Middle frontal gyrus (tissue), 1 donor: ENCODE measurements around the gene AP3S2.
"Not testable (repeated sequence)": the region's sequence is repeated elsewhere in the genome, so short reads cannot be mapped to it uniquely, and the experiment has no call there.

ENCODE experiments used
- DNase-seq: peaks from one replicate; pipeline ENCODE4 v3.0.0-alpha.2; 2015; ENCODE audit warnings: low spot score; ENCODE audit errors: extremely low spot score

The AP3S2 gene

DNA sequence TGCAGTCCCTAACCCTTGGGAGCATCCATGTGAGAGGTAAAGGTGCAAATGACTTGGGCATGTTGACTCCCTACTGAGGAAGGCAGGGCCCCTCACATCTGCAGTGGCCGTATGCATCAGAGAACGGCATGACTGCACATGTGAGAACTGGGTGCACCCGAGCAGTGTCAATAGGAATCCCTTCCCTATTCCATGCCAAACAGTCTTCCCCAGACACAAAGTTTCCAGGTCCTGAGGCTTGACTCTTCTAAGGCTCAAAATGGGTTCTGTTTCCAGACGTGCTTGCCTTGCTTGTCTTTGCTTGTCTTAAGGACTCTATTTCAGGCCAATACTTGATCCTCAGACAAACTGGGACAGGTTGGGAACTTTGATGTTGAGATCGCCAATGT is 58.6 kb downstream of the AP3S2 start:
- no peak for DNase-seq

DNA sequence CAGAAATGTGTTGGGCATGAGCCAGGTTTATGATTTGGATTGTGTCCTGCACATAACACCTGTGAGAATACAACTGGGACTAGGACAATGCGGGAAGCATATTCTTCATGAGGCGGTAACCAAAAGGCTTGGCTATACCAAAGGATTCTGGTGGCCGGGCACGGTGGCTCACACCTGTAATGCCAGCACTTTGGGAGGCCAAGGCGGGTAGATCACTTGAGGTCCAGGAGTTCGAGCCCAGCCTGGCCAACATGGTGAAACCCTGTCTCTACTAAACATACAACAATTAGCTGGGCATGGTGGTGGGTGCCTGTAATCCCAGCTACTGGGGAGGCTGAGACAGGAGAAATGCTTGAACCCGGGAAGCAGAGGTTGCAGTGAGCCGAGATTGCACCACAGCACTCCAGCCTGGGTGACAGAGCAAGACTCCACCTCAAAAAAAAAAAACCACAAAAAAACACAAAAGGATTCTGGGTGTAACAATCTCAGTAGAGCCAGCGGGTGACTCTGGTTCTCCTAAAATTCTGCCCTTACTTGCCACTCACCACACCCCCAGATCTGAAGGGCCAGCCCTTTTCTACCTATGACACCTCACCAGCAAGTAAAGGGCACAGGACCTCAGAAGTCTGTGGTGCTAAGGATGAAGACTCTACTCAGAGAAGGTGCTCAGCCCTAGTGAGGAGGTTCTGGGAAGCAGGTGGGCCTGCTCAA is 59.2 kb downstream of the AP3S2 start:
- DNase-seq, result not testable (repeated sequence)

GRCh38 chr15:89833966-89834365 is 59.8 kb downstream of the AP3S2 start:
- DNase-seq, result no peak

DNA sequence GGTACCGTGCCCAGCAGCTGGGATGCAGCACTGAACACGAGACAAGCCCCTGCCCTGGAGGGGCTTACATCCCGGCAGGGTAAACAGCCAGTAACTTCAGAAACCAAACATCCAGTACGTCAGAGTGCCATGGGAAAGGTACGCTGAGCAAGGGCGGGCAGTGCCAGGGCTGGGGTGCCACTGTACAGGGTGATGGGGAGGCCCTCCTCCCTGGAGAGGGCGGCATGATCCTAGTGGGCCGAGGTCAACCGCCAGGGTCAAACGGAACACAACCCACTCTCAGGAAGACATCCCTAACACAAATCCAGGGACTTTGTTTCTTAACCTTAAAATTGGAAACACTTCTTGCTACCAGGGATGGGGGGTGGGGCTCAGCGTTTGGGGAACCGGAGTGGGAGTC is 63.2 kb downstream of the AP3S2 start:
- no peak for DNase-seq

DNA sequence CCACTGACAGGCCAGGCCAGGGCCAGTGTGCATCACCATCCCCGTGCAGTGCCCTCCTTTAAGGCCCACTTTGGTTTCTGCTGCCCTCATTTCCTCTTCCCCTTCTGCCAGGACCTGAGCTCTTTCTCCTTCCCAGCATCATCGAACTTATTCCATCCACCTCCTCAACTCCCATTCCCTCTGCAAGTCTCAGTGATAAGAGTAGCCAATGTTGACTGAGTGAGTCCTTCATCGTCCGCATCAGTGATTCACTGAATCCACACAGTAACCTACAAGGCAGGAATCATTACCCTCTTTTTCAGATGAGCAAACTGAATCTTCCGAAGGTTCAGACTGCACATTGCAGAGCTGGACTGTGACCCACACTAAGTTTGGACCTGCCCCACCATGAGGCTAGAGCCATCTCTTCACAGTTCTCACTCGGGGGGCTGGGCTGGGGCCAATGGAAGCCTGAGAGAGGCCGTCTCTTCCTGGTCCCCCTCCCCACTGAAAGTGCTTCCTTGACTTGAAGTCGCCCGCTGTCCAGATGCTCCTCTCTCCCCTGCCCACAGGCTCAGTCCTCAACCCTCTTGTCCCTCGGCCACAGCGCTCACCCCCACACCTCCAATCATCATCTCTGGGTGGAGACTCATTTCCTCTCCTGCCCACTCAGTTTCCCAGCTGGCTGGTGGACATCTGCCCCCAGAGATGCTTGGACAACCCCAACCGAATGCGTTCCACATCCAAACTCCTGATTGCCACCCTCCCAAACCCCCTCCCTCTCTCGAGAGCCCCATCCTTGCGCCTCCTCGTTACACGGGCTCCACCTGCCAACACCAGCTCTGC is 64.0 kb downstream of the AP3S2 start:
- no peak for DNase-seq

GRCh38 chr15:89829161-89829560 is 64.6 kb downstream of the AP3S2 start:
- DNase-seq, result no peak

GRCh38 chr15:89828281-89829145 is 65.3 kb downstream of the AP3S2 start:
- DNase-seq, result no peak

- no peak for DNase-seq
Observed at GRCh38 chr15:89827829-89828228, 66.0 kb downstream of the AP3S2 start.

GRCh38 chr15:89826671-89827655 is 66.8 kb downstream of the AP3S2 start:
- no peak for DNase-seq

DNA sequence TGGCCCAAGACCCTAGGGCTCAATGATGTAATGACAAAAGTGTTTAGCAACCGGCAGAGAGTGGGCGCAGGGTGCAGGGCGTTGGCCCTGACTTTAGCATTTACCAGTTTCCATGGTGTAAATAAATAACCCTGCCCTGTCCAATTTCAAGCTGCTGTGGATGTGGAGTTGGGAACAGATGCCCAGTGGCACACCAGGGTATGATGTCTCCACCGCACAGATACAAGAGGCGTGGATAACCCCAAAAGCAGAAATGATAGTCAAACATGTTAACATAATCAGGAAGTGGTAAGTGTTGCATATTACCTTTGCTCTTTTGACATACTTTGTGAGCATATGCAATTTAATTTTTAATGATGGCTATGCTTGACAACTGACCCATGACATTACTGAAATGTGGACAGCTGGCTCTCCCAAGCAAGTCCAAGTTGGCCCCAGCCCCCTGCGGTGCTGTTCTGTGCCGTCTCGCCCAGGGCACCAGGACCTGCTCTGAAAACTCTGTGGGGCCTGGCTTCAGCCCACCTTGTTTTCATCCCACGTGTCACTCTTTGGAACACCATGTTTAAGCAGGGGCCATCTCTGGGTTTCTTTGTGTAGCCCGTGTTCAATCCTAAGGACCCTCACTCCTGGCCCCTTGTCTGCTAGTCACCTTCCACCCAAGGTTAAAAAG is 68.4 kb downstream of the AP3S2 start:
- DNase-seq, result no peak

DNA sequence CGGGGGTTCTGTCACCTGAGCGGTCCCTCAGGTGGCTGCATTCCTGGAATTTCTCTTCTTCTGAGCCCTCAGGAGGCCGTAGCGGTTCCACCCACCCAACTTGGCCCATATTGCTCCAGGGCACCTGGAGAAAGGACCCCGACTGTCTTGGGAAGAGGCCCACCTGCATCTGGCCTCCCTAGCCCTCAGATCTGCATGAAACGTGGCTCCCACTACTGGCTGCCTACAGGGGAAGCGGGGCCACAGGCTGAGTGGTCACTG is 69.3 kb downstream of the AP3S2 start:
- no peak for DNase-seq

DNA sequence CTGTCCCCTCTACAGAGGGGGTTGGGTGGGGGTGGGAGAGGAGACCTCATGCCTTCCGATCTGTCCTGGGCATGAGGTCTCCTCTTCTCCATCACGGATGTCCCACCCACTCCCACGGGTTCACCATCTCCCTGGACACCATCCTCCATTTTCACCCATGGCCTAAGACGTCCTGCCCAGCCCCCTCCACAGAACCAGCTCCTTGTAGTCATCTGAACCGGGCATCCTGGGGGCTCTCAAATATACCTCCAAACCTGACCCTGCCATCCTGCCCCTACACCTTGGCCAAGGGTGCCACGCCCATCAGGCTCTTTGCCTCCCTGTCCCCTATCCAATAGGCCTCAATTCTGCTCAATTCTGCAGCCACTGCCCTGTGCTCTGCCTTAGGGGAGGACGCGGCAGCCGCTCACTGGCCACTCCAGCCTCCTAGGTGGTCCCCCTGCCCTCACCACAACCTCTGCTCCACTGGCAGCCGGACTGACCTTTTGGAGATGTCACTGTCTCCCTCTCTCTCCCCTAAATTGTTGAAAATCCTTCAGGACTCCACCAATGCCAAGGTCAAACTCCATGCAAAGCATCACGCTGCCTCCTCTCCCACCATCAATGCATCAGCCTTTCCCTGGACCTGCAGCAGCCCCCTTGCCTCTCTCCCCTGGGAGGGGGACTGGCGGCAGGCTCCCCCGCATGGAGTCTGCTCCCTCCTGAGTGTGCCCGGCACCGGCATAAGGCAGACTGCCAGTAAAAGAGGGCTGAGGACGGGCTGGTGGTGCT is 69.8 kb downstream of the AP3S2 start:
- no peak for DNase-seq

GRCh38 chr15:89822951-89823711 is 70.7 kb downstream of the AP3S2 start:
- no peak for DNase-seq

GRCh38 chr15:89822611-89822950 is 71.2 kb downstream of the AP3S2 start:
- DNase-seq, result no peak

DNA sequence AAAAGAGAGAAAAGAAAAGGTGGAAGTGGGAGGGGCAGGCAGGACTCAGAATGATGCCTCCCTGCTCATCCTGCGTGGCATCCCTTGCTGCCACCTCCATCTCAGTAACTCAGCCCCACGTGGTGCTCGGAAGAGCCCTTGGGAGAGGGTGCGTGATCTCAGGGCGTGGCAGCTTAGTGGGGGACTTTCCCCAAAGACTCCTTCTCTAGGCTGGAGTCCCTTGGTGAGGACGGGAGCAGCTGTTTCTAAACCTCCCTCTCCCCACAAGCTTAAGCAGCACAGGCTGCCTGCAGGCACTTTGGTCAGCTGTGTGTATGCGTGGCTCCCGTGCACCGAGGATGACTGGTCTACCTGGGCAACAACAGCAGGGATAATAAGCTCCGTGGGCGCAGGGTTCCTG is 71.8 kb downstream of the AP3S2 start:
- no peak for DNase-seq

DNA sequence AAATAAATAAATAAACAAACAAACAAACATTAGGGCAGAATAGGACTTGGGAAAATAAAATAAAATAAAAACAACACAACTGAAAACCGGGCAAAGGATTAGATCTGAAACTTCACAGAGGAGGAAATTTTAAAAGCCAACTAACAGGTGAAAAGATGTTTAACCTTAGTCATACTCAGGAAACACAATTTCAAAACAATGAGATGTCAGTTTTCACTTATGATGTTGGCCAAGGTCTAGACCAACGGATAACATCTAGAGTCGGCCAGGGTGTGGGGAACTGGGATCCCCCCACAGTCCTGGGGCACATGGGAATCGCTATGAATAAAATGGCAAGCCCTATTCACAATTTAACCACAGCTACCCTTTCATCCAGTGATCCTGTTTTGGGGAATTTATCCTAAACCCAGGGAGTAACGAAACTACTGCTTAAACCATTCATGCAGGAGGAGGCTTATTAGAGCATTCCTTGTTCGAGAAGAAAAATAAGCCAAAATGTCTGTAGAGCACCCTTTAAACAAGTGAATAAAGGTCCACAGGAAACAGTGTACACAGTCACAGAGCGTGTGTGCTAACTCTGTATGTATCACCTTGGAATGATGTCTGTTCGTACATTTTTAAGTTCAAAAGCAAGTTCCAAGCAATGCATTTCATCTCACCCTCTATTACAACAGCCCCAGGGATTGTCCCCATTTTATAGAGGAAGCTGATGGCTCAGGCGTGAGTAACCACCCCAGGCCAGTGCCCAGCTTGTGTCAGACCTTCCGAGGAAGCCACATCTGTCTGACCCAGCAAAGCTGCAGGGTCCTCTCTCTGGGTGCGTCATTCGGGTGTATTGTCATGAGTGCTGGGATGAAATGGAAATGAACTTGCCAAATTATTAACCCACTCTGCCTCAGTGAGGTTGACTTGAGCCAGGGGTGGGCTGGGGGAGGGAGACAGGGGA is 72.9 kb downstream of the AP3S2 start:
- DNase-seq, result no peak

GRCh38 chr15:89818287-89818686 is 75.5 kb downstream of the AP3S2 start:
- no peak for DNase-seq

GRCh38 chr15:89817701-89818280 is 76.0 kb downstream of the AP3S2 start:
- no peak for DNase-seq
